Measurements from ENCODE around the gene SLC25A12.
"Not testable (repeated sequence)": the region's sequence is repeated elsewhere in the genome, so short reads cannot be mapped to it uniquely, and the experiment has no call there.

The SLC25A12 gene

DNA sequence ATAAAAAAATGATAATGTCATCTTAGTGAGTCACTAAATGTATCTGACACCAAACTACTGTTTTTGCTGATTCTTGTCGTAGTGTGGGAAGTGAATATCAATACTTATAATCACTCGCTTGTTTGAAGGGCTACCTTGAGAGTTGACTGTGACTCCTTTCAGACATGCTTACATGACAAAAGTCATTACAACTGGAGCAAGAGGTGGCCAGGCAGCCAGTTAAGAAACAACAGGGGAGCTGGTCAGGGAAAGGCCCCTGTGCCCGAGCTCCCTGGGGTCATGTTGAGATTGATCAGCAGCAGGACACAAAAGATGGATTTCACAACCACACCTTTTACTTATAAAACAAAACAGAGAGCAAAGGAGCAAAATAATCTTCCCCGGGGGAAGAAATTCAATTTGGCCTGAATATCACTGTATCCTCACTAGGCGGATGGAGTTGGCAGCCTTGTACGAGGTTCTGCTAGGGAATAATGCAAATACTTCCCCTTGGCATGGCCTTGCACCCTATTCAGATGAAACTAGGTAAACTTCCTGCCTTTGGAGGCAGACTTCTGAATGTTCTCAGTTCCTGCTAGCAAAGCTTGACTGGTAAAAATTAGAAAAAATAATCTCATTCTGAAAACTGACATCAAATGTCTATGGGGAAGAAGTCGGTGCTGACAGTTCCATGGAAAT lies 105.6 kb downstream of the SLC25A12 start:
- no peak for DNase-seq

DNA sequence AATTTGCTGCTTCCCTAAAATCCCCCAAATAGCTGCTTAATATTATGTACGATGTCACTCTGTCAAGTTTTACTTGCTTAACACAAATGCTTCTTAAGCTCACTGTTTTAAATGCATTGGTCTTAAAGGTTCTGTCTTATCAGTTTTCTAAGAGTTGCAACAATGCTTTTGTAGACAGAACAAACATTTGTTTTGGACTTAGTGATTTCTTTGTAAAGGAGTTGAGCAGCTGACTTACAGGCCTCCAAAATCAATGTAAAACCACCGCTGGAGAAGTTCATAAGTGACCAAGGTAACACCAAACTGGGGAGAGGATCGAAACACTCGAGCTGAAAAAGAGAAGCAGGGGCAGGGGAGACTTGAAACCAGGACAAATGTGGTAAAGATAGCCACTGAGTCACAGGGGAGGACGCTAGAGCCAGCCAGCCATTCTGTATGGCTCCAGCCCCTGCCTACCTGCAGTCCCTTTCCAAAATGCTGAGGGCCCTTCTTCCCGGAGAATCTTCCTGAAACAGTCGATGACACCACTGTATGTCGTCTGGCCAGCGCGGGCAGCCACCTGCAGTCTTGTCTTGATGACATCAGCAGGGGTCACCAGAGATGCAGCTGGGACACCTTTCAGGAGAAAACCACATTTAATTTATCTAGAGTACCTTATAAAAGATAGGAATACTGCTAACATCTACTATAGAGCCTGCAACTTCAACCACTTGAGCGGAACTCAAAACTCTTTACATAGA lies 106.5 kb downstream of the SLC25A12 start:
- DNase-seq = no peak

DNA sequence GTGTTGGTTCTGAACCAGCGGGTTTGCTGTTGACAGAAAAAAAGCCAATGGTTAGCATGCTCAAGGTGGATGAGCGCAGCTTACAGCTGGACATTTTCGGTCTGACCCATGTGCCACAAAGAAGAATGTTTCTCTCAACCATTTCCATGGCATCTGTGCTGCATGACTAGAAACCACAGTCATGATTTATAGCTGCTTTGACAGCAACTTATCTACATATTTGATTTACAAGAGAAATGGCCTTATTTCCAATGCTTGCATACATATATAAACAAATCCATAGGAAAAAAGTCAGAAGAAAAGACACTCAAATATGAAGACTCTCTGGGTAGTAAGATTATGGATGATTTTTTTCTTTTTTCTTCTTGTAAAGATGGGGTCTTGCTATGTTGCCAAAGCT lies 108.6 kb downstream of the SLC25A12 start:
- DNase-seq = no peak

DNA sequence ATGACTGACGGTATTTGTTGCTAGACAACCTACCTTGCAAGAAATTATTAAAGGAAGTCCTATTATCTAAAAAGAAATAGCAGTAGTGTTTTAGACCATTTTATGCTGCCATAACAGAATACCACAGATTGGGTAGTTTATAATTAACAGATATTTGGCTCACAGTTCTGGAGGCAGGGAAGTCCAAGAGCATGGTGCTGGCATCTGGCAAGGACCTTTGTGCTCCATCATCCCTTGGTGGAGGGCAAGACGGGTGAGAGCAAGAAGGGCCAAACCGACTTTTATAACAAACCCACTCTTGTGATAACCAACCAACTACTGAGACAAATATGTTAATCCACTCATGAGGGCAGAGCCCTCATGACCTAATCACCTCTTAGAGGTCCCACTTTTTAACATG lies 115.5 kb downstream of the SLC25A12 start:
- DNase-seq = no peak

DNA sequence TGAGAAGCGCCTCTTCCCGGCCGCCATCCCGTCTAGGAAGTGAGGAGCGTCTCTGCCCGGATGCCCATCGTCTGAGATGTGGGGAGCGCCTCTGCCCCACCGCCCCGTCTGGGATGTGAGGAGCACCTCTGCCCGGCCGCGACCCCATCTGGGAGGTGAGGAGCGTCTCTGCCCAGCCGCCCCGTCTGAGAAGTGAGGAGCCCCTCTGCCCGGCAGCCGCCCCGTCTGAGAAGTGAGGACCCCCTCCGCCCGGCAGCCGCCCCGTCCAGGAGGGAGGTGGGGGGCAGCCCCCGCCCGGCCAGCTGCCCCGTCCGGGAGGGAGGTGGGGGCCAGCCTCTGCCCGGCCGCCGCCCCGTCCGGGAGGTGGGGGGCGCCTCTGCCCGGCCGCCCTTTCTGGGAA lies 119.5 kb downstream of the SLC25A12 start:
- DNase-seq = not testable (repeated sequence)

DNA sequence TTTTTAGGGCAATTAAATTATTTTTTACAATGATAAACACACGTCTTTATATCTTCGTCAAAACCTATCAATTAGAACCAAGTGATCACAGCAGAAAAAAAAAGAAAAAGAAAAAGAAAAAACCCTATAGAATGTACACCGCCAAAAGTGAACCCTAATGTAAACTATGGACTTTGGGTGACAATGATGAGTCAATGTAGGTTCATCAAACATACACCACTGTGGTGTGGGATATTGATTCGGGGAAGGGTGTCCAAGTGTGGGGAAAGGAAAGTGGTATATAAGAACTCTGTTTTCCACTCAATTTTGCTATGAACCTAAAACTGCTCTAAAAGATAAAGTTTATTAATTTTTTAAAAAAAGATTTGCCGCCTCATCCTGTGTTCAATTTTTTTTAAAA lies 121.7 kb downstream of the SLC25A12 start:
- no peak for DNase-seq

DNA sequence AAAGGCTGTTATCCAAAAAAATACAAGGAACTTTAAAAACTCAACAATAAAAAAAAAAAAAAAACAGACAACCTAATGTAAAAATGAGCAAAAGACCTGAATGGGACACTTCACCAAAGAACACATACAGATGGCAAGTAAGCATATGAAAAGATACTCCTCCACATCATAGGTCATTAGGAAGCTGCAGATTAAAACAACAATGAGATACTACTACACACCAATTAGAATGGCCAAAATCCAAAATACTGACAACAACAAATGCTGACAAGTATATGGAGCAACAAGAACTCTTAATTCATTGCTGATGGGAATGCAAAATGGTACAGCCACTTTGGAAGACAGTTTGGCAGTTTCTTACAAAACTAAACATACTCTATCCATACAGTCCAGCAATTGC lies 122.6 kb downstream of the SLC25A12 start:
- no peak for DNase-seq

DNA sequence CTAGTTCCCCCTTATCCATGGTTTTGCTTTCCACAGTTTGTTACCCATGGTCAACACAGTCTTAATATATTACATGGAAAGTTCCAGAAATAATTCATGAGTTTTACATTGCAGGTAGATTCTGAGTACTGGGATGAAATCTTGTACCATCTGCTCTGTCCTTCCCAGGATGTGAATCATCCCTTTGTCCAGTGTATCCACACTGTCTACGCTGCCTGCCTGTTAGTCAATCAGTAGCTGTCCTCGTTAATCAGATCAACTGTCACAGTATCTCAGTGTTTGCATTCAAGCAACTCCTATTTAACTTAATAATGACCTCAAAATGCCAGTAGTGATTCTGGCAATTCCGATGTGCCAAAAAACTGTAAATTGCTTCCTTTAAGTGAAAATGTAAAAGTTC lies 130.4 kb downstream of the SLC25A12 start:
- peak; percentile 73 for DNase-seq

DNA sequence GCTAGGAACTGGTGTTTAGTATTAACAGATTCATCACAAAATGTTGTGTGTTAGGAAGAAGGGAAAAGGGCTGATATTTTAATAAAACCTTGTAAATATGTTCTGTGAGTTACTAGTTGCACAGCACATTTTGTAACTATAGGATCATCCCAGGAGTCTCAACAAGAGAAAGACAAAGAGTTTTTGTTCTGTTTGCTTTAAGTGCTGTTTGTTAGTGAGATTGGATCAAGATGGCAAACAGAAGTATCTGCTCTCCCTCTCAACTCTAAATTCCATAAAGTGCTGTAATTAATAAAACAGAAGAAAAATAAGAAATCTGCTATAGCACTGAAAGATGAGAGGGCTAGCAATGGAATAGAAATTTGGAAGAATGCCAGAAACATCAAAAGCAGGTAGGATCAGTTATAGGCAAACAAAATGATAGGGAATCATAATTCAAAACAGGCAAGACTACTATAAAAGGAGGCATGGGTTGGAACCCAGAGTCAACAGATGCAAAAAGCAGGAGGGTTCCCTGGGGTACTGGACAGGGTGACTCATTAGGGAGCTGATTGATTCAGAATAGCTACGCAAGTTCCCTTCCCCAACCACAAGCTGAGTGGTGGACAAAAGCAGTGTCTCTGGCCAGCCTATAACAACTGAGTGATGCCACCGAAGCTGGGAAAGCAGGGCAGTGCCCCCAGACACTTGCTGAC lies 131.0 kb downstream of the SLC25A12 start:
- DNase-seq = peak; percentile 80

DNA sequence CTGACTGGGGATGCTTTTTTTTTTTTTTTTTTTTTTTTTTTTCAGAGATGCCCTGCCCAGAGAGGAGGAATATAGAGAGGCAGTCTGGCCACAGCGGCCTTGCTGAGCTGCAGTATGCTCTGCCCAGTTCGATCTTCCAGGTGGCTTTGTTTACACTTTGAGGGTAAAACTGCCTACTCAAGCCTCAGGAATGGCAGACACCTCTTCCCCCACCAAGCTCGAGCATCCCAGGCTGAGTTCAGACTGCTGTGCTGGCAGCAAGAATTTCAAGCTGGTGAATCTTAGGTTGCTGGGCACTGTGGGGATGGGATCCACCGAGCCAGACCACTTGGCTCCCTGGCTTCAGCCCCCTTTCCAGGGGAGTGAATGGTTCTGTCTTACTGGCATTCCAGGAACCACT lies 132.9 kb downstream of the SLC25A12 start:
- DNase-seq = not testable (repeated sequence)

- not testable (repeated sequence) for DNase-seq
These were observed 135.3 kb downstream of the SLC25A12 start for GRCh38 chr2:171758762-171759161.

- DNase-seq = no peak
These were observed 139.6 kb downstream of the SLC25A12 start for GRCh38 chr2:171754254-171754939.

GRCh38 chr2:171747371-171747770 lies 146.7 kb downstream of the SLC25A12 start:
- no peak for DNase-seq

DNA sequence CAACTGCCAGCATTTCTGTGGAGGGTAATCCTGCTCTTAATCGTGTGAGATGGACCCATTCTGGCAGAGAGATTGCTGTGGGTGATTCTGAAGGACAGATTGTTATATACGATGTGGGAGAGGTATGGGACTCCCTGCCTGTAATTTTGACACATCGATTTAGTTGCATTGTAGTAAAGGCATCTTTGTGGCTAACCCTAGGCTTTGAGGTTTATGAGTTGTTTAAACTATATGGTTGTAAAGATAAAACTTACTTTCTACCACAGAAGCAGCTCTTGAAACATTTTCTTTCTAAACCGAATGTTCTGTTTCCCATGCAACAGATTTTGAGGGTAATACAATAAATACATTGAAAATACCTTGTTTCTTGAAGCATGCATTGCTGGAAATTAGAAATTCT lies 148.2 kb downstream of the SLC25A12 start:
- no peak for DNase-seq

GRCh38 chr2:171745141-171745540 lies 148.9 kb downstream of the SLC25A12 start:
- no peak for DNase-seq

DNA sequence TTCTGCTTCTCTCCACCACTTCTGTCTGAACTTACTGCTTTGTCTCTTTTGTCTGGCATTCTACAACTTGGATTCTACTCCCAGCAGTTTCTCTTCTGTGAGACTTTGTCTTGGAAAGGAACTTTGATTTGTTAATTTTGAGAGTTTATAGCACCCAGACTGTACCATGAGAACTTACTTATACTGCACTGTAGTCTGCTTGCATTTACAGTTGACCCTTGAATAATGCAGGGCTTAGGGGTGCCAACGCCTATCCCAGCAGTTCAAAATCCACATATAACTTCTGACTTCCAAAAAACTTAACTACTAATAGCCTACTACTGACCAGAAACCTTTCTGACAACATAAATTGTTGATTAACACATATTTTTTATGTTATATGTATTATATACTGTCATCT lies 151.3 kb downstream of the SLC25A12 start:
- DNase-seq = no peak

DNA sequence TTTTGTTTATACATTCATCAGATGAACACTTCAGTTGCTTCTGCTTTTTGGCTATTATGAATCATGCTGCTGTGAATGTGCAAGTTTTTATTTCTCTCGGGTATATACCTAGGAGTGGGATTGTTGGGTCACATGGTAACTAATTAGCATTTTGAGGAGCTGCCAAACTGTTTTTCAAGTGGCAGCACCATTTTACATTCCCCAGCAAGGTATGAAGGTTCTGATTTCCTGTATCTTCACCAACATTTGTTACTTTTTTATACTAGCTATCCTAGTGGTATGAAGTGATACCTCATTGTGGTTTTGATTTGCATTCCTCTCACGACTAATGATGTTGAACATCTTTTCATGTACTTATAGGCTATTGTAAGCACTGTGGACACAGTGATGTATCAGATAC lies 152.9 kb downstream of the SLC25A12 start:
- DNase-seq = no peak

DNA sequence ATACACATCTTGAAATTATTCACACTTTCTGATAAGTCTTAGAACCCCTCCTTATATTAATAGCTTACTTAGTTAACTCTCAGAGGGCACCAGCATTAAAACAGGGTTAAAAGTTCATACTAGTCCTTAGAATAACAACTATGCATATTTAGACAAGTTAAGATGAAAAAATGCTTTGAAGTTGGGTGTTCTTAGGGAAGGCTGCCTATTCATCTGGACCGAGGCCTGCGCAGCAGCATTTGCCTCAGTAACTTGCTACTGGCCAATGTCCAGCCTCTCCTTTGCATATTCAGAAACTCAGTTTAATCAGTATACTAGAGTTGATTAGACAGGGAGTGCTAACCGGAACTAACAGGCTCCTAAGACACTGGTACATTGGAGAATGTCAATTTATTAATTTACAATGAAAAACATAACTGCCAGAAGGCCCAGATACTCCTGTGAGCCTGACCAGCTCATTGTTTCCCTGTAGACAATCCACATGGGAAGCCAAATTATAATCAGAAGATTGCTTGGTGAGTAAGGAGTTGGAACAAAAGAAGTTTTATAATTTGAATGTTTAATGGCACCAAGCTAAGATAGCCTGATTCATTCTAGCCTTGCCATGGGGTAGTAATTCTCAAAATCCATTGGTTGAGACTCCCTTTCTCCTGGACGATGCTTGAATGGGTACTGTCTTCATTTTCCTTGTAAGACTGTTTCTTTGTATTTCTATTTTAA lies 157.9 kb downstream of the SLC25A12 start:
- no peak for DNase-seq
